DOHH2 (cell line): ENCODE measurements around the gene EDAR.

Experiments used
- H3F3A ChIP-seq: fragments of 200-600 bp; sonication (generic), shearing (Covaris generic); 2 replicates; pipeline ENCODE4 v1.6.0; 2016; ENCODE audit warnings: antibody characterized with exemption, mild to moderate bottlenecking; ENCODE audit not compliant: control insufficient read depth, insufficient read depth
- H3K27ac ChIP-seq: fragments of 200-600 bp; sonication (generic); 2 replicates; pipeline ENCODE4 v1.5.1; 2014; ENCODE audit warnings: low read depth, mild to moderate bottlenecking, low read length, moderate library complexity
- H3K27me3 ChIP-seq: fragments of 200-600 bp; sonication (generic); 2 replicates; pipeline ENCODE4 v1.6.1; 2014; ENCODE audit warnings: mild to moderate bottlenecking, low read length, mixed read lengths; ENCODE audit not compliant: control insufficient read depth
- H3K36me3 ChIP-seq: fragments of 200-600 bp; sonication (generic); 2 replicates; pipeline ENCODE4 v1.6.1; 2014; ENCODE audit warnings: mild to moderate bottlenecking, low read length, moderate library complexity, mixed read lengths; ENCODE audit not compliant: control insufficient read depth
- H3K4me1 ChIP-seq: fragments of 200-600 bp; sonication (generic); 2 replicates; pipeline ENCODE4 v1.6.1; 2014; ENCODE audit warnings: mild to moderate bottlenecking, low read length, mixed read lengths; ENCODE audit not compliant: control insufficient read depth
- H3K4me2 ChIP-seq: fragments of 200-600 bp; sonication (generic); 2 replicates; pipeline ENCODE4 v1.6.0; 2014; ENCODE audit warnings: mild to moderate bottlenecking, low read length, moderate library complexity
- H3K4me3 ChIP-seq: fragments of 200-600 bp; sonication (generic); 2 replicates; pipeline ENCODE4 v1.5.1; 2014; ENCODE audit warnings: mild to moderate bottlenecking, low read length, mixed read lengths
- H3K79me2 ChIP-seq: fragments of 200-600 bp; sonication (generic); 2 replicates; pipeline ENCODE4 v1.6.1; 2014; ENCODE audit warnings: mild to moderate bottlenecking, low read length, mixed read lengths; ENCODE audit not compliant: control insufficient read depth
- H3K9me2 ChIP-seq: fragments of 200-600 bp; sonication (generic); replicated peaks from 2 replicates; pipeline ENCODE4 v1.6.1; 2014; ENCODE audit warnings: mild to moderate bottlenecking, low read length, mixed read lengths; ENCODE audit not compliant: control insufficient read depth
- H3K9me3 ChIP-seq: fragments of 200-600 bp; sonication (generic); 2 replicates; pipeline ENCODE4 v1.6.1; 2014; ENCODE audit warnings: antibody characterized with exemption, low read length, mixed read lengths; ENCODE audit not compliant: control insufficient read depth, insufficient read depth
- H4K20me1 ChIP-seq: fragments of 200-600 bp; sonication (generic); 2 replicates; pipeline ENCODE4 v1.6.0; 2014; ENCODE audit warnings: low read depth, mild to moderate bottlenecking, antibody characterized with exemption, low read length, moderate library complexity; ENCODE audit not compliant: control insufficient read depth, insufficient read depth
- CTCF ChIP-seq: fragments of 200-600 bp; sonication (generic); IDR thresholded peaks from one replicate; pipeline ENCODE4 v1.5.1; 2014; ENCODE audit warnings: antibody characterized with exemption, mild to moderate bottlenecking, low read depth, low read length; ENCODE audit not compliant: poor library complexity, severe bottlenecking
- EZH2phosphoT487 ChIP-seq: fragments of 200-600 bp; sonication (generic); IDR thresholded peaks from 2 replicates; pipeline ENCODE4 v1.6.1; 2017; ENCODE audit warnings: borderline replicate concordance, mild to moderate bottlenecking, antibody characterized with exemption, low read length, moderate library complexity, mixed read lengths

Gene EDAR

GRCh38 chr2:109024477-109024876 is 35.5 kb upstream of the EDAR start:
- no peaks in the 10 kb centered on the region for H3K36me3 ChIP-seq
- H3K9me2 ChIP-seq = no peaks in the 10 kb centered on the region
- TF ChIP-seq EZH2phosphoT487 (no peak), CTCF (no peak)
- no peaks in the 10 kb centered on the region for H3K9me3 ChIP-seq
- H3F3A ChIP-seq = no peaks in the 10 kb centered on the region
- H3K4me1 ChIP-seq = no peaks in the 10 kb centered on the region
- H4K20me1 ChIP-seq = no peaks in the 10 kb centered on the region
- no peaks in the 10 kb centered on the region for H3K79me2 ChIP-seq
- H3K27ac ChIP-seq = no peak overlapping the region
- no peak overlapping the region for H3K4me2 ChIP-seq
- peaks cover 5% of the 10 kb centered on the region for H3K27me3 ChIP-seq
- H3K4me3 ChIP-seq = no peak overlapping the region

GRCh38 chr2:109021895-109022300 is 32.9 kb upstream of the EDAR start:
- H3K79me2 ChIP-seq = no peaks in the 10 kb centered on the region
- H3K9me3 ChIP-seq = no peaks in the 10 kb centered on the region

GRCh38 chr2:109020217-109020637 is 31.2 kb upstream of the EDAR start:
- Histone ChIP-seq H3K27ac (no peak overlapping the region), H3K4me2 (no peak overlapping the region), H4K20me1 (no peaks in the 10 kb centered on the region), H3K79me2 (no peaks in the 10 kb centered on the region), H3K4me3 (no peak overlapping the region), H3K36me3 (no peaks in the 10 kb centered on the region), H3K27me3 (peaks cover 5% of the 10 kb centered on the region), H3K4me1 (no peaks in the 10 kb centered on the region), H3F3A (no peaks in the 10 kb centered on the region), H3K9me3 (no peaks in the 10 kb centered on the region), H3K9me2 (no peaks in the 10 kb centered on the region)
- TF ChIP-seq EZH2phosphoT487 = no peak
- TF ChIP-seq CTCF = no peak

More at GRCh38 chr2:109021895-109022300, 32.9 kb upstream of the EDAR start:
- H3F3A ChIP-seq = no peaks in the 10 kb centered on the region
- H3K9me2 ChIP-seq = no peaks in the 10 kb centered on the region
- no peak overlapping the region for H3K4me3 ChIP-seq
- H4K20me1 ChIP-seq = no peaks in the 10 kb centered on the region
- H3K4me2 ChIP-seq = no peak overlapping the region
- no peaks in the 10 kb centered on the region for H3K4me1 ChIP-seq
- H3K27ac ChIP-seq = no peak overlapping the region
- TF ChIP-seq EZH2phosphoT487 = no peak
- H3K36me3 ChIP-seq = no peaks in the 10 kb centered on the region
- H3K27me3 ChIP-seq = peaks cover 5% of the 10 kb centered on the region

- no peaks in the 10 kb centered on the region for H4K20me1 ChIP-seq
- no peaks in the 10 kb centered on the region for H3F3A ChIP-seq
- no peaks in the 10 kb centered on the region for H3K4me1 ChIP-seq
- no peaks in the 10 kb centered on the region for H3K79me2 ChIP-seq
- no peak overlapping the region for H3K27ac ChIP-seq
- no peaks in the 10 kb centered on the region for H3K9me3 ChIP-seq
- H3K9me2 ChIP-seq = no peaks in the 10 kb centered on the region
- H3K4me3 ChIP-seq = no peak overlapping the region
- H3K36me3 ChIP-seq = no peaks in the 10 kb centered on the region
- TF ChIP-seq EZH2phosphoT487 (no peak), CTCF (no peak)
- H3K27me3 ChIP-seq = peaks cover 5% of the 10 kb centered on the region
- H3K4me2 ChIP-seq = no peak overlapping the region
These were observed 29.4 kb upstream of the EDAR start for GRCh38 chr2:109018452-109018851.
